HG02642 (cell line): ENCODE measurements around the gene CEND1.

Experiments
- ATAC-seq: cut with Tn5 transposase; IDR thresholded peaks from one replicate; pipeline ENCODE4 v1.9.1; 2021; ENCODE audit warnings: mild to moderate bottlenecking; ENCODE audit not compliant: unreplicated experiment, poor library complexity

The CEND1 gene

GRCh38 chr11:797296-798092, 7.6 kb upstream of the CEND1 start:
- peak; percentile 42 for ATAC-seq

GRCh38 chr11:796565-797295, 6.8 kb upstream of the CEND1 start:
- no peak for ATAC-seq

- ATAC-seq, result peak; percentile 26
These were observed 6.0 kb upstream of the CEND1 start for GRCh38 chr11:795634-796564.

GRCh38 chr11:794766-795633, 5.1 kb upstream of the CEND1 start:
- no peak for ATAC-seq

- ATAC-seq, result no peak
These were observed 4.3 kb upstream of the CEND1 start for GRCh38 chr11:794013-794765.

- no peak for ATAC-seq
These were observed 3.7 kb upstream of the CEND1 start for GRCh38 chr11:793556-793955.

- ATAC-seq, result no peak
These were observed 3.0 kb upstream of the CEND1 start for GRCh38 chr11:792873-793272.

GRCh38 chr11:792535-792821, 2.6 kb upstream of the CEND1 start:
- no peak for ATAC-seq

GRCh38 chr11:791658-792534, 2.0 kb upstream of the CEND1 start:
- no peak for ATAC-seq

- no peak for ATAC-seq
These were observed 1.1 kb upstream of the CEND1 start for GRCh38 chr11:790721-791564.

GRCh38 chr11:788953-789940, 643 bp downstream of the CEND1 start:
- no peak for ATAC-seq

- ATAC-seq, result no peak
These were observed 1.8 kb downstream of the CEND1 start for GRCh38 chr11:788009-788640.

- no peak for ATAC-seq
These were observed 2.7 kb downstream of the CEND1 start for GRCh38 chr11:787084-787675.

GRCh38 chr11:786235-787083, 3.4 kb downstream of the CEND1 start:
- ATAC-seq, result no peak

GRCh38 chr11:783581-784015, 6.3 kb downstream of the CEND1 start:
- no peak for ATAC-seq
